GM12878 (cell line): ENCODE data around the gene FBXL19.

Experiments
- EP300 ChIP-seq, 2 experiments: fragments of 150-350 bp in 1 of 2; IDR thresholded peaks; 2 replicates each; pipeline ENCODE4 v1.6.1; 2011 to 2012; ENCODE audit warnings: low read depth in 2 of 2, low read length in 2 of 2, borderline replicate concordance in 1 of 2, improper control_type of control experiment in 1 of 2, inconsistent platforms in 1 of 2; ENCODE audit not compliant: control insufficient read depth in 1 of 2
- TAF1 ChIP-seq: IDR thresholded peaks from 2 replicates; pipeline ENCODE4 v1.6.1; 2011; ENCODE audit warnings: mild to moderate bottlenecking, low read depth, low read length, borderline replicate concordance
- TF ChIP-seq, protein P1 (sequence below): IDR thresholded peaks from 2 replicates; pipeline ENCODE4 v1.6.1; 2012; ENCODE audit warnings: mild to moderate bottlenecking, low read depth, low read length
- TF ChIP-seq, protein P2 (sequence below): IDR thresholded peaks from 2 replicates; pipeline ENCODE4 v1.6.1; 2011; ENCODE audit warnings: low read depth, low read length, improper control_type of control experiment, borderline replicate concordance
- TF ChIP-seq, protein P3 (sequence below), 3 experiments: IDR thresholded peaks in 2 of 3; conservative IDR thresholded peaks in 1 of 3; 2 replicates each; pipeline ENCODE4 v1.5.1; 2011; ENCODE audit warnings: low read depth in 3 of 3, low read length in 3 of 3, mild to moderate bottlenecking in 3 of 3, control low read depth in 2 of 3, moderate library complexity in 2 of 3, inconsistent platforms in 1 of 3, mixed read lengths in 1 of 3; ENCODE audit not compliant: control insufficient read depth in 2 of 3, insufficient read depth in 1 of 3; ENCODE audit errors: extremely low read depth in 1 of 3
- TF ChIP-seq, protein P4 (sequence below): fragments of 450-650 bp; IDR thresholded peaks from 2 replicates; pipeline ENCODE4 v1.6.1; 2017; ENCODE audit warnings: antibody characterized with exemption, mild to moderate bottlenecking, moderate library complexity
- TF ChIP-seq, protein P5 (sequence below): fragments of 450-650 bp; IDR thresholded peaks from 2 replicates; pipeline ENCODE4 v1.6.1; 2017; ENCODE audit warnings: mild to moderate bottlenecking

DNA sequence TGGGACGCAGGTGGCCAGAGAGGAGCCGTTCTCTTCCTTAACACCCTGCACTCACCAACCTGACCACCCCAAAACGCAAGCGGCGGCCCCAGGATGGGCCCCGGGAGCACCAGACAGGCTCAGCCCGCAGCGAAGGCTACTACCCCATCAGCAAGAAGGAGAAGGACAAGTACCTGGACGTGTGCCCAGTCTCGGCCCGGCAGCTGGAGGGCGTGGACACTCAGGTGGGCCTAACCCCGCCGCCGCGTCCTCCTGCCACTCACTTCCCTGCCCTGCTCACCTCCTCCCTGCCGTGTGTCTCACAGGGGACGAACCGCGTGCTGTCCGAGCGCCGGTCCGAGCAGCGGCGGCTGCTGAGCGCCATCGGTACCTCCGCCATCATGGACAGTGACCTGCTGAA lies 57.1 kb downstream of the FBXL19 start:
- TF ChIP-seq TAF1 (no peak), EP300 (IDR thresholded peaks at IDR 0.05; ENCODE audit: borderline replicate concordance in 1 of 2, control insufficient read depth in 1 of 2, low read depth in 2 of 2, low read length in 2 of 2) (no peak)
- TF ChIP-seq, protein P1, sequence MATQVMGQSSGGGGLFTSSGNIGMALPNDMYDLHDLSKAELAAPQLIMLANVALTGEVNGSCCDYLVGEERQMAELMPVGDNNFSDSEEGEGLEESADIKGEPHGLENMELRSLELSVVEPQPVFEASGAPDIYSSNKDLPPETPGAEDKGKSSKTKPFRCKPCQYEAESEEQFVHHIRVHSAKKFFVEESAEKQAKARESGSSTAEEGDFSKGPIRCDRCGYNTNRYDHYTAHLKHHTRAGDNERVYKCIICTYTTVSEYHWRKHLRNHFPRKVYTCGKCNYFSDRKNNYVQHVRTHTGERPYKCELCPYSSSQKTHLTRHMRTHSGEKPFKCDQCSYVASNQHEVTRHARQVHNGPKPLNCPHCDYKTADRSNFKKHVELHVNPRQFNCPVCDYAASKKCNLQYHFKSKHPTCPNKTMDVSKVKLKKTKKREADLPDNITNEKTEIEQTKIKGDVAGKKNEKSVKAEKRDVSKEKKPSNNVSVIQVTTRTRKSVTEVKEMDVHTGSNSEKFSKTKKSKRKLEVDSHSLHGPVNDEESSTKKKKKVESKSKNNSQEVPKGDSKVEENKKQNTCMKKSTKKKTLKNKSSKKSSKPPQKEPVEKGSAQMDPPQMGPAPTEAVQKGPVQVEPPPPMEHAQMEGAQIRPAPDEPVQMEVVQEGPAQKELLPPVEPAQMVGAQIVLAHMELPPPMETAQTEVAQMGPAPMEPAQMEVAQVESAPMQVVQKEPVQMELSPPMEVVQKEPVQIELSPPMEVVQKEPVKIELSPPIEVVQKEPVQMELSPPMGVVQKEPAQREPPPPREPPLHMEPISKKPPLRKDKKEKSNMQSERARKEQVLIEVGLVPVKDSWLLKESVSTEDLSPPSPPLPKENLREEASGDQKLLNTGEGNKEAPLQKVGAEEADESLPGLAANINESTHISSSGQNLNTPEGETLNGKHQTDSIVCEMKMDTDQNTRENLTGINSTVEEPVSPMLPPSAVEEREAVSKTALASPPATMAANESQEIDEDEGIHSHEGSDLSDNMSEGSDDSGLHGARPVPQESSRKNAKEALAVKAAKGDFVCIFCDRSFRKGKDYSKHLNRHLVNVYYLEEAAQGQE = no peak
- TF ChIP-seq, protein P2, sequence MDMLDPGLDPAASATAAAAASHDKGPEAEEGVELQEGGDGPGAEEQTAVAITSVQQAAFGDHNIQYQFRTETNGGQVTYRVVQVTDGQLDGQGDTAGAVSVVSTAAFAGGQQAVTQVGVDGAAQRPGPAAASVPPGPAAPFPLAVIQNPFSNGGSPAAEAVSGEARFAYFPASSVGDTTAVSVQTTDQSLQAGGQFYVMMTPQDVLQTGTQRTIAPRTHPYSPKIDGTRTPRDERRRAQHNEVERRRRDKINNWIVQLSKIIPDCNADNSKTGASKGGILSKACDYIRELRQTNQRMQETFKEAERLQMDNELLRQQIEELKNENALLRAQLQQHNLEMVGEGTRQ = no peak
- TF ChIP-seq, protein P3, sequence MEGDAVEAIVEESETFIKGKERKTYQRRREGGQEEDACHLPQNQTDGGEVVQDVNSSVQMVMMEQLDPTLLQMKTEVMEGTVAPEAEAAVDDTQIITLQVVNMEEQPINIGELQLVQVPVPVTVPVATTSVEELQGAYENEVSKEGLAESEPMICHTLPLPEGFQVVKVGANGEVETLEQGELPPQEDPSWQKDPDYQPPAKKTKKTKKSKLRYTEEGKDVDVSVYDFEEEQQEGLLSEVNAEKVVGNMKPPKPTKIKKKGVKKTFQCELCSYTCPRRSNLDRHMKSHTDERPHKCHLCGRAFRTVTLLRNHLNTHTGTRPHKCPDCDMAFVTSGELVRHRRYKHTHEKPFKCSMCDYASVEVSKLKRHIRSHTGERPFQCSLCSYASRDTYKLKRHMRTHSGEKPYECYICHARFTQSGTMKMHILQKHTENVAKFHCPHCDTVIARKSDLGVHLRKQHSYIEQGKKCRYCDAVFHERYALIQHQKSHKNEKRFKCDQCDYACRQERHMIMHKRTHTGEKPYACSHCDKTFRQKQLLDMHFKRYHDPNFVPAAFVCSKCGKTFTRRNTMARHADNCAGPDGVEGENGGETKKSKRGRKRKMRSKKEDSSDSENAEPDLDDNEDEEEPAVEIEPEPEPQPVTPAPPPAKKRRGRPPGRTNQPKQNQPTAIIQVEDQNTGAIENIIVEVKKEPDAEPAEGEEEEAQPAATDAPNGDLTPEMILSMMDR (IDR thresholded peaks at IDR 0.05 in 2 of 3, conservative IDR thresholded peaks at IDR 0.05 in 1 of 3; ENCODE audit: control insufficient read depth in 2 of 3, extremely low read depth in 1 of 3, insufficient read depth in 1 of 3, low read depth in 3 of 3, low read length in 3 of 3) = no peak
- TF ChIP-seq, protein P4, sequence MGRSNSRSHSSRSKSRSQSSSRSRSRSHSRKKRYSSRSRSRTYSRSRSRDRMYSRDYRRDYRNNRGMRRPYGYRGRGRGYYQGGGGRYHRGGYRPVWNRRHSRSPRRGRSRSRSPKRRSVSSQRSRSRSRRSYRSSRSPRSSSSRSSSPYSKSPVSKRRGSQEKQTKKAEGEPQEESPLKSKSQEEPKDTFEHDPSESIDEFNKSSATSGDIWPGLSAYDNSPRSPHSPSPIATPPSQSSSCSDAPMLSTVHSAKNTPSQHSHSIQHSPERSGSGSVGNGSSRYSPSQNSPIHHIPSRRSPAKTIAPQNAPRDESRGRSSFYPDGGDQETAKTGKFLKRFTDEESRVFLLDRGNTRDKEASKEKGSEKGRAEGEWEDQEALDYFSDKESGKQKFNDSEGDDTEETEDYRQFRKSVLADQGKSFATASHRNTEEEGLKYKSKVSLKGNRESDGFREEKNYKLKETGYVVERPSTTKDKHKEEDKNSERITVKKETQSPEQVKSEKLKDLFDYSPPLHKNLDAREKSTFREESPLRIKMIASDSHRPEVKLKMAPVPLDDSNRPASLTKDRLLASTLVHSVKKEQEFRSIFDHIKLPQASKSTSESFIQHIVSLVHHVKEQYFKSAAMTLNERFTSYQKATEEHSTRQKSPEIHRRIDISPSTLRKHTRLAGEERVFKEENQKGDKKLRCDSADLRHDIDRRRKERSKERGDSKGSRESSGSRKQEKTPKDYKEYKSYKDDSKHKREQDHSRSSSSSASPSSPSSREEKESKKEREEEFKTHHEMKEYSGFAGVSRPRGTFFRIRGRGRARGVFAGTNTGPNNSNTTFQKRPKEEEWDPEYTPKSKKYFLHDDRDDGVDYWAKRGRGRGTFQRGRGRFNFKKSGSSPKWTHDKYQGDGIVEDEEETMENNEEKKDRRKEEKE = no peak
- TF ChIP-seq, protein P5, sequence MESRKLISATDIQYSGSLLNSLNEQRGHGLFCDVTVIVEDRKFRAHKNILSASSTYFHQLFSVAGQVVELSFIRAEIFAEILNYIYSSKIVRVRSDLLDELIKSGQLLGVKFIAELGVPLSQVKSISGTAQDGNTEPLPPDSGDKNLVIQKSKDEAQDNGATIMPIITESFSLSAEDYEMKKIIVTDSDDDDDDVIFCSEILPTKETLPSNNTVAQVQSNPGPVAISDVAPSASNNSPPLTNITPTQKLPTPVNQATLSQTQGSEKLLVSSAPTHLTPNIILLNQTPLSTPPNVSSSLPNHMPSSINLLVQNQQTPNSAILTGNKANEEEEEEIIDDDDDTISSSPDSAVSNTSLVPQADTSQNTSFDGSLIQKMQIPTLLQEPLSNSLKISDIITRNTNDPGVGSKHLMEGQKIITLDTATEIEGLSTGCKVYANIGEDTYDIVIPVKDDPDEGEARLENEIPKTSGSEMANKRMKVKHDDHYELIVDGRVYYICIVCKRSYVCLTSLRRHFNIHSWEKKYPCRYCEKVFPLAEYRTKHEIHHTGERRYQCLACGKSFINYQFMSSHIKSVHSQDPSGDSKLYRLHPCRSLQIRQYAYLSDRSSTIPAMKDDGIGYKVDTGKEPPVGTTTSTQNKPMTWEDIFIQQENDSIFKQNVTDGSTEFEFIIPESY = no peak
